ENCODE results near the gene PHLDA3.
"Not testable (repeated sequence)": the region's sequence is repeated elsewhere in the genome, so short reads cannot be mapped to it uniquely, and the experiment has no call there.

PHLDA3 gene

GRCh38 chr1:201473296-201473695 is 4.3 kb upstream of the PHLDA3 start:
- TF ChIP-seq CTCF (IDR thresholded peaks at IDR 0.05; ENCODE audit: low read depth, low read length, poor library complexity, severe bottlenecking): no peak
- no peak for TF ChIP-seq EZH2phosphoT487 (IDR thresholded peaks at IDR 0.05; ENCODE audit: borderline replicate concordance, low read length)
- H3K4me2 ChIP-seq (ENCODE audit: low read length): no peak overlapping the region
- no peaks in the 10 kb centered on the region for H3K9me3 ChIP-seq (ENCODE audit: control insufficient read depth, insufficient read depth, low read length)
- H3K4me3 ChIP-seq (ENCODE audit: low read length): no peak overlapping the region
- no peaks in the 10 kb centered on the region for H3K36me3 ChIP-seq (ENCODE audit: control insufficient read depth, low read length)
- no peaks in the 10 kb centered on the region for H3K4me1 ChIP-seq (ENCODE audit: control insufficient read depth, low read length)
- no peak overlapping the region for H3K27ac ChIP-seq (ENCODE audit: low read depth, low read length)
- no peaks in the 10 kb centered on the region for H3K9me2 ChIP-seq (replicated peaks; ENCODE audit: control insufficient read depth, low read length)
- H3K79me2 ChIP-seq (ENCODE audit: control insufficient read depth, low read length): no peaks in the 10 kb centered on the region
- H3K27me3 ChIP-seq (ENCODE audit: control insufficient read depth, low read length): peaks cover 43% of the 10 kb centered on the region
- H4K20me1 ChIP-seq (ENCODE audit: control insufficient read depth, insufficient read depth, low read depth, low read length): no peaks in the 10 kb centered on the region
- H3F3A ChIP-seq (ENCODE audit: control insufficient read depth, insufficient read depth): no peaks in the 10 kb centered on the region

GRCh38 chr1:201472321-201472720 is 3.3 kb upstream of the PHLDA3 start:
- not testable (repeated sequence) for H3F3A ChIP-seq (ENCODE audit: control insufficient read depth, insufficient read depth); H3K9me3 ChIP-seq (ENCODE audit: control insufficient read depth, insufficient read depth, low read length); H3K4me1 ChIP-seq (ENCODE audit: control insufficient read depth, low read length); H3K36me3 ChIP-seq (ENCODE audit: control insufficient read depth, low read length); H3K4me2 ChIP-seq (ENCODE audit: low read length); H4K20me1 ChIP-seq (ENCODE audit: control insufficient read depth, insufficient read depth, low read depth, low read length); H3K9me2 ChIP-seq (replicated peaks; ENCODE audit: control insufficient read depth, low read length); H3K4me3 ChIP-seq (ENCODE audit: low read length); H3K27ac ChIP-seq (ENCODE audit: low read depth, low read length); H3K79me2 ChIP-seq (ENCODE audit: control insufficient read depth, low read length)
- H3K27me3 ChIP-seq (ENCODE audit: control insufficient read depth, low read length): peaks cover 50% of the 10 kb centered on the region

GRCh38 chr1:201471772-201472171 is 2.8 kb upstream of the PHLDA3 start:
- H3F3A ChIP-seq (ENCODE audit: control insufficient read depth, insufficient read depth): no peaks in the 10 kb centered on the region
- no peaks in the 10 kb centered on the region for H3K9me2 ChIP-seq (replicated peaks; ENCODE audit: control insufficient read depth, low read length)
- H3K9me3 ChIP-seq (ENCODE audit: control insufficient read depth, insufficient read depth, low read length): no peaks in the 10 kb centered on the region
- H3K4me2 ChIP-seq (ENCODE audit: low read length): no peak overlapping the region
- no peaks in the 10 kb centered on the region for H3K79me2 ChIP-seq (ENCODE audit: control insufficient read depth, low read length)
- H4K20me1 ChIP-seq (ENCODE audit: control insufficient read depth, insufficient read depth, low read depth, low read length): no peaks in the 10 kb centered on the region
- H3K4me1 ChIP-seq (ENCODE audit: control insufficient read depth, low read length): no peaks in the 10 kb centered on the region
- no peak overlapping the region for H3K27ac ChIP-seq (ENCODE audit: low read depth, low read length)
- H3K27me3 ChIP-seq (ENCODE audit: control insufficient read depth, low read length): peaks cover 50% of the 10 kb centered on the region
- H3K4me3 ChIP-seq (ENCODE audit: low read length): no peak overlapping the region
- H3K36me3 ChIP-seq (ENCODE audit: control insufficient read depth, low read length): no peaks in the 10 kb centered on the region
- no peak for TF ChIP-seq CTCF (IDR thresholded peaks at IDR 0.05; ENCODE audit: low read depth, low read length, poor library complexity, severe bottlenecking)
- TF ChIP-seq EZH2phosphoT487 (IDR thresholded peaks at IDR 0.05; ENCODE audit: borderline replicate concordance, low read length): no peak

- Histone ChIP-seq H3K27ac (ENCODE audit: low read depth, low read length) (no peak overlapping the region), H3F3A (ENCODE audit: control insufficient read depth, insufficient read depth) (no peaks in the 10 kb centered on the region)
- TF ChIP-seq CTCF (IDR thresholded peaks at IDR 0.05; ENCODE audit: low read depth, low read length, poor library complexity, severe bottlenecking): no peak
- TF ChIP-seq EZH2phosphoT487 (IDR thresholded peaks at IDR 0.05; ENCODE audit: borderline replicate concordance, low read length): no peak
Measured at GRCh38 chr1:201470581-201470980, 1.6 kb upstream of the PHLDA3 start.

More at GRCh38 chr1:201470581-201470980, 1.6 kb upstream of the PHLDA3 start:
- Histone ChIP-seq H3K4me3 (ENCODE audit: low read length) (no peak overlapping the region), H3K9me2 (replicated peaks; ENCODE audit: control insufficient read depth, low read length) (no peaks in the 10 kb centered on the region), H3K36me3 (ENCODE audit: control insufficient read depth, low read length) (no peaks in the 10 kb centered on the region), H3K79me2 (ENCODE audit: control insufficient read depth, low read length) (no peaks in the 10 kb centered on the region), H3K4me1 (ENCODE audit: control insufficient read depth, low read length) (no peaks in the 10 kb centered on the region), H3K27me3 (ENCODE audit: control insufficient read depth, low read length) (peaks cover 46% of the 10 kb centered on the region), H3K4me2 (ENCODE audit: low read length) (no peak overlapping the region), H3K9me3 (ENCODE audit: control insufficient read depth, insufficient read depth, low read length) (no peaks in the 10 kb centered on the region), H4K20me1 (ENCODE audit: control insufficient read depth, insufficient read depth, low read depth, low read length) (no peaks in the 10 kb centered on the region)

Data from DOHH2 (cell line).